ENCODE results near the gene IL23R. TPM values are rescaled to one million over a fixed set of nuclear protein-coding genes. Genes with fewer than 3 reads are reported as not detected.

Gene IL23R
- total and polyA plus RNA-seq, 2 experiments from 2014 or later: not detected

DNA sequence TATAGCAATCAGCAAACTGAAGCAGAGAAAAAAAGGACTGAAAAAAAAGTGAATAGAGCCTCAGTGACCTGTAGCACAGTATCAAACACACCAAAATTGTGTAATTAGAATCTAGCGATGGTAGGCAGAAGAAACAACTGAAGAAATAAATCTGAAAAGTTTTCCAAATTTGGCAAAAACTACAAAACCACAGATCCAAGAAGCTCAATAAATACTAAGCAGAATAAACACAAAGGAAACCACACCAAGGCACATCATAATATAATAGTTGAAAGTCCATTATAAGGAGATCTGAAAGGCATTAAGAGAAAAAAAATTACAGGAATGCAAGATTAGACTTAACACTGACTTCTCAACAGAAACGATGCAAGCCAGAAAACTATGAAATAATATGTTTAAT lies 134.3 kb downstream of the IL23R start:
- Histone ChIP-seq H3K27ac (no peak overlapping the region), H3K9me3 (ENCODE audit: low read depth) (no peaks in the 10 kb centered on the region), H3K4me3 (no peak overlapping the region), H3K36me3 (no peaks in the 10 kb centered on the region), H3K4me1 (ENCODE audit: low read depth) (no peaks in the 10 kb centered on the region), H3K27me3 (peaks cover 27% of the 10 kb centered on the region)
- TF ChIP-seq CTCF (IDR thresholded peaks at IDR 0.05; ENCODE audit: low read depth, low read length): no peak
- DNase-seq (ENCODE audit: low read depth in 1 of 2, low spot score in 1 of 2): no peak

- no peaks in the 10 kb centered on the region for H3K36me3 ChIP-seq
- no peaks in the 10 kb centered on the region for H3K9me3 ChIP-seq (ENCODE audit: low read depth)
- no peak overlapping the region for H3K27ac ChIP-seq
- no peak overlapping the region for H3K4me3 ChIP-seq
- no peaks in the 10 kb centered on the region for H3K4me1 ChIP-seq (ENCODE audit: low read depth)
- peaks cover 60% of the 10 kb centered on the region for H3K27me3 ChIP-seq
- DNase-seq (ENCODE audit: low read depth in 1 of 2, low spot score in 1 of 2): no peak
- TF ChIP-seq CTCF (IDR thresholded peaks at IDR 0.05; ENCODE audit: low read depth, low read length): no peak
Measured at GRCh38 chr1:67304023-67304422, 137.8 kb downstream of the IL23R start.

- no peak for TF ChIP-seq CTCF (IDR thresholded peaks at IDR 0.05; ENCODE audit: low read depth, low read length)
- no peak for DNase-seq (ENCODE audit: low read depth in 1 of 2, low spot score in 1 of 2)
- Histone ChIP-seq H3K27ac (no peak overlapping the region), H3K4me1 (ENCODE audit: low read depth) (no peaks in the 10 kb centered on the region), H3K27me3 (peaks cover 67% of the 10 kb centered on the region), H3K36me3 (no peaks in the 10 kb centered on the region), H3K4me3 (no peak overlapping the region), H3K9me3 (ENCODE audit: low read depth) (no peaks in the 10 kb centered on the region)
Measured at GRCh38 chr1:67306547-67306946, 140.3 kb downstream of the IL23R start.

DNA sequence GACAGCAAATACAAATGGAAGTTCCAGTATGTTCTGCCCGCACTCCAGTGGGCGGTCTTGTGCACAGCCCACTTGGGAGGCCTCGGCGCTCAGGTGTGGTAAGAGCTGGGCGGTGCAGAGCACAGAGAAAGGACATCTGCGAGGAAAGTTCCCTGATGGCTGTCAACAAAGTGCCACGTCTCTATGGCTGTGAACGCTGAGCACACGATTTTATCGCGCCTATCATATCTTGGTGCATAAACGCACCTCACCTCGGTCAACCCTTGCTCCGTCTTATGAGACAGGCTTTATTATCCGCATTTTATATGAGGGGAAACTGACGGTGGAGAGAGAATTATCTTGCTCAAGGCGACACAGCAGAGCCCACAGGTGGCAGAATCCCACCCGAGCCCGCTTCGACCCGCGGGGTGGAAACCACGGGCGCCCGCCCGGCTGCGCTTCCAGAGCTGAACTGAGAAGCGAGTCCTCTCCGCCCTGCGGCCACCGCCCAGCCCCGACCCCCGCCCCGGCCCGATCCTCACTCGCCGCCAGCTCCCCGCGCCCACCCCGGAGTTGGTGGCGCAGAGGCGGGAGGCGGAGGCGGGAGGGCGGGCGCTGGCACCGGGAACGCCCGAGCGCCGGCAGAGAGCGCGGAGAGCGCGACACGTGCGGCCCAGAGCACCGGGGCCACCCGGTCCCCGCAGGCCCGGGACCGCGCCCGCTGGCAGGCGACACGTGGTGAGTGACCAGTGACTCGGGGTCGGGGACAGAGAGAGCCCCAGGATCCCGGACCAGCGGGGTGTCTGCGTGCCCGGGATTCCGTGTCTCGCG lies 141.2 kb downstream of the IL23R start, which contains the start of gene IL12RB2:
IL12RB2 (plus strand) TSS at position 623 of the 810 bp plus-strand sequence. CDS start 12,496 bp downstream, outside the sequence.
- TF ChIP-seq CTCF (IDR thresholded peaks at IDR 0.05; ENCODE audit: low read depth, low read length): no peak
- peak in 1 of 2 donors; percentile 48 for DNase-seq (ENCODE audit: low read depth in 1 of 2, low spot score in 1 of 2)
- peaks cover 65% of the 10 kb centered on the region for H3K27me3 ChIP-seq

DNA sequence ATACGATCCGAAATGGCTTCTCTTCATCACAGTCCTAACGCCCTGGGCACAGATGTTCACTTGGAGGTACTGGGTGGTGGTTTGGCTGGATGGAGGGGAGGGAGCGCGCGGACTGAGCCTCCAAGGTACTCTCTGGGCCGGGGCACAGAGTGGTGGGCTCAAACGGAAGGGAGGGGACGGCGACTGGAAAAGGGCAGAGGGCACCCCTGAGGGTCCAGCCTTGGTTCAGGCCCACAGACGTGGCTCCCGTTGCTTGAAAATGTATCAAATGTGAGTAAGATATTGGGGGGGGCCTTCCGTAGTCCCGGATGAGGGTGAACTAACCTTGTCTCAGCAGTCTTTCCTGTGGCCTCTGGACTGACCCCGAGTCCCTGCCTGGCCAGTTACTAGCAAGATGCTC lies 141.9 kb downstream of the IL23R start:
- H3K4me3 ChIP-seq: peak overlapping the region; percentile 41
- no peaks in the 10 kb centered on the region for H3K9me3 ChIP-seq (ENCODE audit: low read depth)
- DNase-seq (ENCODE audit: low read depth in 1 of 2, low spot score in 1 of 2): no peak
- TF ChIP-seq CTCF (IDR thresholded peaks at IDR 0.05; ENCODE audit: low read depth, low read length): no peak
- peaks cover 59% of the 10 kb centered on the region for H3K27me3 ChIP-seq
- H3K27ac ChIP-seq: no peak overlapping the region
- no peaks in the 10 kb centered on the region for H3K4me1 ChIP-seq (ENCODE audit: low read depth)
- no peaks in the 10 kb centered on the region for H3K36me3 ChIP-seq

More for the DNA sequence above, 141.2 kb downstream of the IL23R start, which contains the start of gene IL12RB2:
- no peaks in the 10 kb centered on the region for H3K4me1 ChIP-seq (ENCODE audit: low read depth)
- peak within 1 kb of the TSS; percentile 41 for H3K4me3 ChIP-seq
- H3K9me3 ChIP-seq (ENCODE audit: low read depth): no peaks in the 10 kb centered on the region
- H3K36me3 ChIP-seq: no peaks in the 10 kb centered on the region
- no peak within 1 kb of the TSS for H3K27ac ChIP-seq

Other genes starting within 250 kb of the IL23R start
- 5.1 and 6.6 TPM in 2 replicates for gene DNAI4, start 241.6 kb upstream of the IL23R start, total RNA-seq
- gene DNAI4, start 241.6 kb upstream of the IL23R start, polyA plus RNA-seq: 13.8 and 14.2 TPM in 2 replicates
- 16.9 and 26.6 TPM in 2 replicates for gene MIER1, start 241.5 kb upstream of the IL23R start, total RNA-seq
- 15.8 and 22.6 TPM in 2 replicates for gene MIER1, start 241.5 kb upstream of the IL23R start, polyA plus RNA-seq
- gene SLC35D1, start 112.3 kb upstream of the IL23R start, total RNA-seq: 9.0 and 13.3 TPM in 2 replicates
- gene SLC35D1, start 112.3 kb upstream of the IL23R start, polyA plus RNA-seq: 11.3 and 19.4 TPM in 2 replicates
- gene C1orf141, start 31.5 kb upstream of the IL23R start, total RNA-seq: not detected in 2 replicates
- gene C1orf141, start 31.5 kb upstream of the IL23R start, polyA plus RNA-seq: not detected in 2 replicates
- gene IL12RB2, start 141.4 kb downstream of the IL23R start, total RNA-seq: 0.04 TPM in 1 of 2 replicates, not detected in the other
- gene IL12RB2, start 141.4 kb downstream of the IL23R start, polyA plus RNA-seq: 0.12 TPM in 1 of 2 replicates, not detected in the other

Data from cardiac muscle cell (in vitro differentiated cells and primary cell).